Measurements from ENCODE around the gene SYNGR3.

Gene SYNGR3

DNA sequence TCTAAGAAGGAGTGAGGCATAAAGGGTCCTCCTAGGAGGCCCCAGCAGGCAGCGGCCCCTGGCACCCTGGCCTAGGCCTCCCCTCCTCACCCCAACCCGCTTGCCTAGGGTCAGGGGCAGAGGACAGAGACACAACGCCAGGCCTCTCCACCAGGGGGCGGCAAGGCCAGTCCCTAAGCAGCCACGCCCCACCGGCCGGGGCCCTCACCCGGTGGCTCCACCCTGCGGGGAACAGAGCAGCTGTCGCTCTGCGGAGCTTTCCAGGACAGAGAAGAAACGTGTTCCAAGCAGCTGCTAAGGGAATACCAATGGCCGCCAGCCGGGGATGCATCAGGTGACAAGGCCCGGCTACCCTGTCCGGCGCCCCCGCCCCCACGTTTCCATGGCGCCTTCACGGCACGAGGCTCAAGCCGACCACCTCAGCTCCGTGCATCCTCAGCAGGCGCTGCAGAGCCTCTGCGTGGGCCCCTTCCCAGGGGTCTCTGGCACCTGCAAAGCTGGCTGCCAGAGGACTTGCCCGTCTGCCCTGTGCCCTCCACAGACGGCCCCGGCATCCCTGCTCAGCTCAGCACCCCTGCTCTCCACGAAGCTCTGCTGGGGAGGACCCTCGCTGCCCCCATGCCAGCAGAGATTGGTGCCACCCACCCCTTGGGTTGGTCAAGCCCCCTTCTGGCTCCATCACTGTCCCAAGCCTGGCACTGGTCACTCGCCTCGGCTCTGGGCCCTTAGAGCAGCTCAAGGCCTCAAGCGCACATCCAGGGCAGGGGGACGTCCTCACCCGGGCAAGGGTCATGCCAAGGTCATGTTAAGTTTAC, 14.3 kb downstream of the SYNGR3 start:
- no CpG with 5 or more reads among the region's 36 CpGs for WGBS (ENCODE audit: insufficient coverage, insufficient read length)
- peaks cover 39% of the 10 kb centered on the region for H3K36me3 ChIP-seq (ENCODE audit: control insufficient read depth, insufficient read depth, low read length)

DNA sequence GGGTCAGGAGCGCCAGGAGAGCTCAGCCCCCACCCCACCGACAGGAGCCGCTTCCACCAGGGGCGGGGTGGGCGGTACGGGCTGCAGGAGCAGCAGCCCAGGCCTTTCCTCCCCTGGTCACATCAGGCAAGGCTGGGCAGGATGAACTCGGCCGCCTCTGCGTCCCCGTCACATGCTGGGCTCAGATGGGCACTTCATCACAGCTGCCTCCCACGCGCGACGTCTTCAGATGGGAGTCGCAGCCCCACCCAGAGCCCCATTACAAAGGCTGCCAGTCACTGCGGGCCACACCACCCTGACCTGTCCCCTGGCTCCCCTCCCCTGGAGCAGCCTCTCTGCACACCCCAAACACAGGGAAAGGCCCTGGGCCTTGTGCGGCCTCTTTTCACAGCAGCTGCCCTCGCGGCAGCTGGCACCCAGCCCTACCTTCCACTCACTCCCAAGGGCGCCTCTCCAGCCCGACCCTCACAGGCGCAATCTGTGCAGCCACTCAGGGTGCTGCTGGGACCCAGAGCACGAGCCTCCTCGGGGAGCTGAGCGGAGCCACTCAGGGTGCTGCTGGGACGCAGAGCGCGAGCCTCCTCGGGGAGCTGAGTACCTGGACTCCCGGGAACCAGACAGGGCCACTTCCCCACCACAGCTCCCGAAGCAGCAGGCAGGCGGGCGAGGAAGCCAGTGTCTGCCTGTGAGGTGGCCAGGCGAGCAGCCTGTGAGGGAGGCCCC, 15.2 kb downstream of the SYNGR3 start:
- no peak for DNase-seq (ENCODE audit: low read depth, low spot score)
- H3K27ac ChIP-seq (ENCODE audit: low read length) = no peak overlapping the region
- H3K4me3 ChIP-seq (ENCODE audit: low read length) = no peak overlapping the region

More for the DNA sequence above, 14.3 kb downstream of the SYNGR3 start:
- Histone ChIP-seq H3K9me3 (ENCODE audit: control insufficient read depth, insufficient read depth, low read length) (no peaks in the 10 kb centered on the region), H3K27ac (ENCODE audit: low read length) (no peak overlapping the region), H3K4me1 (ENCODE audit: control insufficient read depth, insufficient read depth, low read length) (peaks cover 5% of the 10 kb centered on the region), H3K27me3 (ENCODE audit: control insufficient read depth, insufficient read depth, low read length) (no peaks in the 10 kb centered on the region), H3K4me3 (ENCODE audit: low read length) (no peak overlapping the region)
- peak; percentile 94 for DNase-seq (ENCODE audit: low read depth, low spot score)

DNA sequence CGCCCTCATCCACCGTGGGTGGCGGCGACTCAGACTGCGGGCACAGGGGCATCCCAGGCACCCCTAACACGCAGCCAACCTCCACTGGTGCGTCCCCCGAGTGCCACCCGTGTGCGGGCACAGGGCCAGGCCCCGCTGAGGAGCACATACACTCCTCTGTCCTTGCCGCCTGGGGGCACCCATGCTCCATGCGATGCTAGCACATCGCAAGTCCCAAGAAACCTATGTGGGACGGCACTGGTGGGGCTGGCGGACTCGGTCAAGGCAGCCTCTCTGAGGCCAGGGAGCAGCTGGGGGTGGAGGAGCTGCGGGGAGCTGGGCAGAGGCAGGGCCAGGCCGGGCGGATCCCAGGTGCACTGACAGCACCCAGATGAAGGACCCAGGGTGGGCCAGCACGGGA, 15.9 kb downstream of the SYNGR3 start:
- H3K27ac ChIP-seq (ENCODE audit: low read length) = no peak overlapping the region
- H3K36me3 ChIP-seq (ENCODE audit: control insufficient read depth, insufficient read depth, low read length) = peaks cover 26% of the 10 kb centered on the region
- DNase-seq (ENCODE audit: low read depth, low spot score) = no peak
- H3K4me1 ChIP-seq (ENCODE audit: control insufficient read depth, insufficient read depth, low read length) = peaks cover 5% of the 10 kb centered on the region
- H3K27me3 ChIP-seq (ENCODE audit: control insufficient read depth, insufficient read depth, low read length) = no peaks in the 10 kb centered on the region
- H3K9me3 ChIP-seq (ENCODE audit: control insufficient read depth, insufficient read depth, low read length) = no peaks in the 10 kb centered on the region
- no peak overlapping the region for H3K4me3 ChIP-seq (ENCODE audit: low read length)
- no CpG with 5 or more reads among the region's 21 CpGs for WGBS (ENCODE audit: insufficient coverage, insufficient read length)

More for the DNA sequence above, 15.2 kb downstream of the SYNGR3 start:
- H3K36me3 ChIP-seq (ENCODE audit: control insufficient read depth, insufficient read depth, low read length) = peaks cover 30% of the 10 kb centered on the region
- peaks cover 5% of the 10 kb centered on the region for H3K4me1 ChIP-seq (ENCODE audit: control insufficient read depth, insufficient read depth, low read length)
- WGBS (ENCODE audit: insufficient coverage, insufficient read length) = no CpG with 5 or more reads among the region's 34 CpGs
- H3K27me3 ChIP-seq (ENCODE audit: control insufficient read depth, insufficient read depth, low read length) = no peaks in the 10 kb centered on the region
- no peaks in the 10 kb centered on the region for H3K9me3 ChIP-seq (ENCODE audit: control insufficient read depth, insufficient read depth, low read length)

DNA sequence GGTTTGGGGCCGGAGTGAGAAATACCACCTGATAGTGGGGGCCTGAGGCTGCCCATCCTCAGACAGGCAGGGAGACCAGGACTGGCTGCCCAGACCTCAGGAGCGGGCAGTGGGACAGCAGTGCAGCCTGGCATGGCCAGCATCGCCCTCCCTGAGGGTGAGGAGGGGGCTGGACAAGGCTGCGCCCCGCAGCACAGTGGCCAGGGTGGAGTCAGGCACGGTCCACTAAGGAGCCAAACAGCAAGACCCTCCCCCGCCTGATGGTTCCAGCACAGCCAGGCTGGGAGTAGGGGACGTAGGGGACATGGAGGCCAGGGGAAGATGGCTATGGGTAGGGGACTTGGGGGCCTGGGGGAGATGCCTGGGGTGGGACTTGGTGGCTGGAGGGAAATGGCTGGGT, 16.5 kb downstream of the SYNGR3 start:
- no CpG with 5 or more reads among the region's 8 CpGs for WGBS (ENCODE audit: insufficient coverage, insufficient read length)
- Histone ChIP-seq H3K36me3 (ENCODE audit: control insufficient read depth, insufficient read depth, low read length) (peaks cover 21% of the 10 kb centered on the region), H3K4me1 (ENCODE audit: control insufficient read depth, insufficient read depth, low read length) (peaks cover 5% of the 10 kb centered on the region), H3K9me3 (ENCODE audit: control insufficient read depth, insufficient read depth, low read length) (no peaks in the 10 kb centered on the region), H3K27me3 (ENCODE audit: control insufficient read depth, insufficient read depth, low read length) (no peaks in the 10 kb centered on the region), H3K4me3 (ENCODE audit: low read length) (no peak overlapping the region), H3K27ac (ENCODE audit: low read length) (no peak overlapping the region)
- no peak for DNase-seq (ENCODE audit: low read depth, low spot score)

DNA sequence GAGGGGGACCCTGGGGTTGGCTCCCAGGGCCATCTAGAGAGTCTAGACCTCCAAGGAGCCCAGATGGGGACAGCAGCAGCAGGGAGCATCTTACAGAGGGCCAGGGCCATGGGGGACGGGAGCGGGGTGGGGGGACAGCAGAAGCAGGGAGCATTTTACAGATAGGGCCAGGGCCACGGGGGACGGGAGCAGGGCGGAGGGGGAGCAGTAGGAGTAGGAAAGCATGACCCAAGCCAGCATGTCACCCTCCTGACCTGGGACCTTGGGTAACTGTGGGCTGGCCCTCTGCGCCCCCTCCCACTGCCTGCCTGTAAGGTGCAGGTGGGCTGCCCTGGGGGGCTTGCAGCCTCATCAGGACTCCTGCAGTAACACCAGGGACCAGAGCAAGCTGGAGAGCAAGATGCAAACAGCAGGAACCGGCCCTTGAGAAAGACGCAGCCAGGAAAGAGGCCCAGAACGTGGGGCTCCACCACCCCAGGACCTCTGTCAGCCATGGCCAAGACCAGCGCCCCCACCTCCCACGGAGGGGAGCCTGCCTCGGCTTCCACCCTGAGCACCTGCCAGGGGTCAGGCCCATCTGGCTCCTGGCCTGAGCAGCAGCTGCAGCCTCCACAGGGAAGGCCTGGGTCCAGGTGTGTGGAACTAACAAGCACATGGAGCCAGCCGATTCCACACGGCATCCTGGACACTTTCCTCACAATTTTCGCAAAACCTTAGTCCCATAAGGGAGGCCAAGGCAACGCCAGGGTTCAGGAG, 17.5 kb downstream of the SYNGR3 start:
- DNase-seq (ENCODE audit: low read depth, low spot score) = no peak
- H3K27me3 ChIP-seq (ENCODE audit: control insufficient read depth, insufficient read depth, low read length) = no peaks in the 10 kb centered on the region
- no CpG with 5 or more reads among the region's 16 CpGs for WGBS (ENCODE audit: insufficient coverage, insufficient read length)
- H3K27ac ChIP-seq (ENCODE audit: low read length) = no peak overlapping the region
- no peak overlapping the region for H3K4me3 ChIP-seq (ENCODE audit: low read length)
- H3K36me3 ChIP-seq (ENCODE audit: control insufficient read depth, insufficient read depth, low read length) = peaks cover 12% of the 10 kb centered on the region
- peaks cover 5% of the 10 kb centered on the region for H3K4me1 ChIP-seq (ENCODE audit: control insufficient read depth, insufficient read depth, low read length)
- no peaks in the 10 kb centered on the region for H3K9me3 ChIP-seq (ENCODE audit: control insufficient read depth, insufficient read depth, low read length)

DNA sequence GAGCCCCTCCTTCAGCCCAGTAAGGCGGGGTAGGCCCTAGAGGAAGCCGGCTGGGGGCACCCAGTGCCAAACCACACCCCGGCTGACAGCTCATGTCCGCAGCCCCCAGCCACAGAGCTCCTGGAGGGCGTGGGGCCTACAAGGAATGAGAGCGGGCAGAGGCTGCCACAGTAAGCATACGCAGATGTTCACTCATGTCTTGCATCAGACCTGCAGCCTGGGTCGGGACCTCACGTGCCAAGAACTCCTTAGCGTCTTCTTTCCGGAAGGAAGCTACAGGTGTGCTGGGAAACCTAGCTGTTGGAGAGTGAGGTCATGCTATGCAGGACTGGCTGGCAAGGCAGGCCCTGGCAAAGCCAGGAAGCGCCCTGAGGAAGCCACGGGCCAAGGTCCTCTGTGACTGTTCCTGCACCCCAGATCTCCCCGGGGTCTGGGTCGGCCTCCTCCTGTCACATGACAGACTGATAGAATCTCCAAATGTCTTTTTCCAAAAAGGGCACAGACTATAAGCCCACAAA, 18.3 kb downstream of the SYNGR3 start:
- Histone ChIP-seq H3K27me3 (ENCODE audit: control insufficient read depth, insufficient read depth, low read length) (no peaks in the 10 kb centered on the region), H3K4me3 (ENCODE audit: low read length) (no peak overlapping the region), H3K4me1 (ENCODE audit: control insufficient read depth, insufficient read depth, low read length) (peaks cover 5% of the 10 kb centered on the region), H3K27ac (ENCODE audit: low read length) (no peak overlapping the region), H3K9me3 (ENCODE audit: control insufficient read depth, insufficient read depth, low read length) (no peaks in the 10 kb centered on the region), H3K36me3 (ENCODE audit: control insufficient read depth, insufficient read depth, low read length) (peaks cover 4% of the 10 kb centered on the region; the same call in 1 of the 2 replicates)
- no peak for DNase-seq (ENCODE audit: low read depth, low spot score)
- no CpG with 5 or more reads among the region's 15 CpGs for WGBS (ENCODE audit: insufficient coverage, insufficient read length)

DNA sequence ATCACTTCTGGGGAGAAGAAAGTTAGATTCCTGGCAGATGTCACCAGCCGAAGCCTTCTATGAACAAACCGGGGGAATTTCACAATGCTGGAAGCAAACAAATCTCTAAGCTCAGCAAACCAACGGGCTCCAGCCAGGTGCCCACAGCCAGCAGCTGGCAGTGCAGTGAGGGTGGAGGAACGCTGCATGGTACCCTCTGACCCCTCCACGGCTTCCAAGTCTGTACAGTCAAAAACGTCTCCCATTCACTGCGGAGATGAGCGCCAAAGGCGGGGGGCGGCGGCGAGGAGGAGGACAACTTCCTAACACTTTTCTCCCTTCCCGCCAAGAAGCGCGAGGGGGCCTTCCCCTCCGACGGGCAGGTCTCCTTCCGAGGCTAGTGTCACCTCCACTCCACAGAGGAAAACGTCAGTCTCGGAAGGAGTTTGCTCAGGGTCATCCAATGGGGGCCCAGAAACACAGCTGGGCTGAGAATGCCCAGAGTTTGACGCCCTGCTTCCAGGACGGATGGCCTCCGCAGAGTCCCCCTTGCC, 18.9 kb downstream of the SYNGR3 start:
- no peak overlapping the region for H3K27ac ChIP-seq (ENCODE audit: low read length)
- no peak for DNase-seq (ENCODE audit: low read depth, low spot score)
- H3K27me3 ChIP-seq (ENCODE audit: control insufficient read depth, insufficient read depth, low read length) = no peaks in the 10 kb centered on the region
- no peaks in the 10 kb centered on the region for H3K9me3 ChIP-seq (ENCODE audit: control insufficient read depth, insufficient read depth, low read length)
- peaks cover 5% of the 10 kb centered on the region for H3K4me1 ChIP-seq (ENCODE audit: control insufficient read depth, insufficient read depth, low read length)
- no peaks in the 10 kb centered on the region; the same call in 1 of the 2 replicates for H3K36me3 ChIP-seq (ENCODE audit: control insufficient read depth, insufficient read depth, low read length)
- peak overlapping the region; percentile 96 for H3K4me3 ChIP-seq (ENCODE audit: low read length)
- WGBS (ENCODE audit: insufficient coverage, insufficient read length) = no CpG with 5 or more reads among the region's 23 CpGs

DNA sequence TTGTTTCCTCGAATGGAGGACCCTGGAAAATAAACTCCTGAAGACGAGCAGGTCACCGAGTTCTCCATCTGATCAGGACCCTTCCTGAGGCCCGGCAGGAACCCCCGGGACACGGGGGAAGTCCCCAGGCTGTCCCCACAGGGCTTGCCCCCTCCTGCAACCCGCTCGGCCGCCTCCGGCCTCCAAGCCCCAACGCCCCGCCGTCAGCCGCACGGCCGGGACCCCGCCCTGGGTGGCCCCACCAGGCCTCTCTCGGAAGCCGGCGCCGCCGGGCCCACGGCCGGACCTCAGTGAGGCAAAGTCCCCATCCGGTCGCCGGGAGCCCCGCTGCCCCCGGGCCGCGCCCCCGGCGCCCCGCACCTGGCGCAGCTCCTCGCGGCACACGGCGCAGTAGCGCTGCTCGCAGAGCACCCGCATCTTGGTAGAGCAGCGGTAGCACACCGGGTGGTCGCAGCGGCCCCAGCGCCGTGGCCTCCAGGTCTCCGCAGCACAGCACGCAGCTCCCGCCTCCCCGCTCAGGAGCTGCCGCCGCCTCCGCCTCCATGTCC, 19.5 kb downstream of the SYNGR3 start:
- Histone ChIP-seq H3K27ac (ENCODE audit: low read length) (no peak overlapping the region), H3K9me3 (ENCODE audit: control insufficient read depth, insufficient read depth, low read length) (no peaks in the 10 kb centered on the region), H3K36me3 (ENCODE audit: control insufficient read depth, insufficient read depth, low read length) (no peaks in the 10 kb centered on the region; the same call in 1 of the 2 replicates), H3K27me3 (ENCODE audit: control insufficient read depth, insufficient read depth, low read length) (no peaks in the 10 kb centered on the region), H3K4me3 (ENCODE audit: low read length) (peak overlapping the region; percentile 96), H3K4me1 (ENCODE audit: control insufficient read depth, insufficient read depth, low read length) (peaks cover 4% of the 10 kb centered on the region)
- no CpG with 5 or more reads among the region's 55 CpGs for WGBS (ENCODE audit: insufficient coverage, insufficient read length)
- no peak for DNase-seq (ENCODE audit: low read depth, low spot score)

DNA sequence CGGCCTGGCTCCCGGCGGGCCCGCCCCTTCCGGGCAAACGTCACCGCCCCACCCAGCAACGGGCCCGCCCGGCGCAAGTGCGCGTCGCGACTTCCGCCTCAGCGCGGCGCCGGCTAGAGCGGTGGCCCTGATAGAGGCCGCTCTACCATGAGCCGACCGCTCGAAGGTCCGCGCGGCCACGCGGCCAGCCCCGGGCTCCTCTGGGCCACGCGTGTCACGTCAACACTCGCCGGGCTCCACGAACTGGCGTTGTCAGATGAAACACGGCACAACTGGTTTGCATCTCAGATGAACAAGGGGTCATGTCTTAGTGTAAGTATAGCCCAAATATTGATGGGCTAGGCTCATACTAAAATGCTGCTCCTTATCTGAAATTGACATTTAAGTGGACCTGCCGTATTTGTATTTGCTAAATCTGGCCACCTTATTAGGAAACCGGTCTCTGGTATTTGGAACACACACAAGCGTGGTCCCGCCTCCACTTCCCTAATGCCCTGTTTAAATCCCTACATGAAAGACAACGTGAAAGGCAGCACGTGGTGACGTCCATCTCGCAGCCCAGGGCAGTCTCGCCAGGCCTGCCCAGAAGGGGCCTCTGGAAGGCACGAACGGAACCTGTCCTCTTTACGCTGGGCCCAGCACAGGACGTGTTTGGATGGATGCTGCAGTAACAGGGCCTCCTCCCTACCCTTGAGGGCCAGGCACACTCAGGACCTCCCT, 20.2 kb downstream of the SYNGR3 start, which contains the start of gene ZNF598:
ZNF598 (minus strand) TSS at position 31 of the 720 bp plus-strand sequence.
- Histone ChIP-seq H3K27me3 (ENCODE audit: control insufficient read depth, insufficient read depth, low read length) (no peaks in the 10 kb centered on the region), H3K27ac (ENCODE audit: low read length) (no peak within 1 kb of the TSS), H3K4me3 (ENCODE audit: low read length) (peak within 1 kb of the TSS; percentile 96), H3K36me3 (ENCODE audit: control insufficient read depth, insufficient read depth, low read length) (no peaks in the 10 kb centered on the region; the same call in 1 of the 2 replicates), H3K9me3 (ENCODE audit: control insufficient read depth, insufficient read depth, low read length) (no peaks in the 10 kb centered on the region), H3K4me1 (ENCODE audit: control insufficient read depth, insufficient read depth, low read length) (peaks cover 1% of the 10 kb centered on the region)
- no CpG with 5 or more reads among the region's 52 CpGs for WGBS (ENCODE audit: insufficient coverage, insufficient read length)
- DNase-seq (ENCODE audit: low read depth, low spot score) = no peak
